ENCODE data around the gene AKAP1. TPM values are rescaled to one million over a fixed set of nuclear protein-coding genes. Genes with fewer than 3 reads are reported as not detected.

AKAP1 gene
- polyA plus RNA-seq, 2 of the 4 experiments (the other 2 are of a cell fraction) = 45.8 to 48.0 TPM

DNA sequence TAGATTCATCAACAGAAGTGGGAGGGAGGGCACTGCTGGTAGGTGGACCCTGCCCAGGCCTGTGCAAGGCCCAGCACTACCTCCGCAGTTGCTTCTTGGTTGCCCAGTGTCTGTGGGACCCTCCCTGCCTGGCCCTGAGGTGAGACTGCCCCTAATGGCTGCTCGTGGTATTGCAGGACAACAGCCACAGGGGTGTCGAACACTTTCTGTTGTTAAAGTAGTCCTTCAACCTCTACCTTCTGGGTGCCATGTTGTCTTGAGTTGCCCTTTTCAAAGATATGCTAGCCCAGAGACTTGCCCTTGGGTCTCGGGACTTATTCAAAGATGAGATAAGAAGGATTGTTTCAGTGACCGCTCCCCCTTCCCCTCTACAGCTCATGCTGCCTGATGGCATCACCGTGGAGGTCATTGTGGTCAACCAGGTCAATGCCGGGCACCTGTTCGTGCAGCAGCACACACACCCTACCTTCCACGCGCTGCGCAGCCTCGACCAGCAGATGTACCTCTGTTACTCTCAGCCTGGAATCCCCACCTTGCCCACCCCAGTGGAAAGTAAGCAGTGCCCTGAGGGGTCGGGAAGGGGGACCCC, 29.1 kb downstream of the AKAP1 start:
- no peak overlapping the region for H3K27ac ChIP-seq
- WGBS (ENCODE audit: missing lambda C conversion rate) = 80% methylated on average over 13 of the region's 13 CpGs
- DNase-seq (ENCODE audit: low read depth in 1 of 2, low spot score in 1 of 2) (peak; percentile 57 to 76), FAIRE-seq (peak; percentile 70), ATAC-seq (peak; percentile 40 to 87; a peak in 3 of 6 replicates)
- H3K4me2 ChIP-seq = no peak overlapping the region
- no peak overlapping the region for H3K4me3 ChIP-seq
- ChIA-PET CTCF (interaction anchor here (0.6 to 2.4 kb wide), 14 partner anchors 9 to 832 kb away, joined by 3 to 15 read pairs (median 4); partner anchors contain the start of gene MRPS23), POLR2A (no interaction called here)
- TF ChIP-seq, protein P1, sequence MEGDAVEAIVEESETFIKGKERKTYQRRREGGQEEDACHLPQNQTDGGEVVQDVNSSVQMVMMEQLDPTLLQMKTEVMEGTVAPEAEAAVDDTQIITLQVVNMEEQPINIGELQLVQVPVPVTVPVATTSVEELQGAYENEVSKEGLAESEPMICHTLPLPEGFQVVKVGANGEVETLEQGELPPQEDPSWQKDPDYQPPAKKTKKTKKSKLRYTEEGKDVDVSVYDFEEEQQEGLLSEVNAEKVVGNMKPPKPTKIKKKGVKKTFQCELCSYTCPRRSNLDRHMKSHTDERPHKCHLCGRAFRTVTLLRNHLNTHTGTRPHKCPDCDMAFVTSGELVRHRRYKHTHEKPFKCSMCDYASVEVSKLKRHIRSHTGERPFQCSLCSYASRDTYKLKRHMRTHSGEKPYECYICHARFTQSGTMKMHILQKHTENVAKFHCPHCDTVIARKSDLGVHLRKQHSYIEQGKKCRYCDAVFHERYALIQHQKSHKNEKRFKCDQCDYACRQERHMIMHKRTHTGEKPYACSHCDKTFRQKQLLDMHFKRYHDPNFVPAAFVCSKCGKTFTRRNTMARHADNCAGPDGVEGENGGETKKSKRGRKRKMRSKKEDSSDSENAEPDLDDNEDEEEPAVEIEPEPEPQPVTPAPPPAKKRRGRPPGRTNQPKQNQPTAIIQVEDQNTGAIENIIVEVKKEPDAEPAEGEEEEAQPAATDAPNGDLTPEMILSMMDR (IDR thresholded peaks at IDR 0.05) = peak; percentile 65
- TF ChIP-seq EHF (CRISPR knock-in tag; IDR thresholded peaks at IDR 0.05) (no peak), RAD21 (conservative IDR thresholded peaks at IDR 0.05 in 1 of 2, IDR thresholded peaks at IDR 0.05 in 1 of 2) (peak; percentile 59 to 74)
- no peaks in the 10 kb centered on the region for H3K9me3 ChIP-seq
- 0 out of 3 replicates have a peak, but pooled peaks cover under 1% of the 10 kb centered on the region for H3K4me1 ChIP-seq

DNA sequence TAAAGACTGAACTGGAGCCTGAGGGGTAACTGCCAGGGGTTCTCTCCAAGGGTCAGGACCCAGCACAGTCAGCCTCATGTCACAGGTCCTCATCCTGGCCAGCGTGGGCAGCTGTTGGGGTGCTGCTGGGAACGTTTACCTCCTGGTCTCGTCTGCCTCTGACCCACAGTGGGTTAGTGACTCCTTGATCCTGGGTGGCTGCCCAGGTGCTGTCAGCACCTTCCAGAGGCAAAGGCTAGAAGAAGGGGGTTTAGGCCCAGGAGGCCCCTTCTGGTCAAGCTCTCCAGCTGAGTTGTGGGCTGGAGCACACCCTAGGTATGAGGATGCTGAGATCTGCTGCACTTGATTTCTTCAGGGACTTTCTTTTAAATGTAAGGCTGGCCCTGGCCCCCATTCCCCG, 30.3 kb downstream of the AKAP1 start:
- no peak overlapping the region for H3K27ac ChIP-seq
- ATAC-seq (no peak), FAIRE-seq (no peak), DNase-seq (ENCODE audit: low read depth in 1 of 2, low spot score in 1 of 2) (no peak)
- no peaks in the 10 kb centered on the region for H3K9me3 ChIP-seq
- POLR2A ChIA-PET = no interaction called here
- H3K4me1 ChIP-seq = no peaks in the 10 kb centered on the region
- CTCF ChIA-PET = interaction anchor here (2.0 kb wide), 1 partner anchor 12 kb away, joined by 6 read pairs; no protein-coding TSS in a partner anchor
- H3K4me3 ChIP-seq = no peak overlapping the region
- WGBS (ENCODE audit: missing lambda C conversion rate) = 80% methylated on average over 4 of the region's 4 CpGs
- TF ChIP-seq, protein P2, sequence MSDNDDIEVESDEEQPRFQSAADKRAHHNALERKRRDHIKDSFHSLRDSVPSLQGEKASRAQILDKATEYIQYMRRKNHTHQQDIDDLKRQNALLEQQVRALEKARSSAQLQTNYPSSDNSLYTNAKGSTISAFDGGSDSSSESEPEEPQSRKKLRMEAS (IDR thresholded peaks at IDR 0.05) = no peak
- TF ChIP-seq MAFK (IDR thresholded peaks at IDR 0.05; ENCODE audit: partially characterized antibody) = no peak
- no peak for TF ChIP-seq SMC3 (IDR thresholded peaks at IDR 0.05)
- no peak for TF ChIP-seq RCOR1 (IDR thresholded peaks at IDR 0.05; ENCODE audit: low read depth, low read length)
- no peak for TF ChIP-seq POLR2A (IDR thresholded peaks at IDR 0.05; ENCODE audit: low read length)
- no peak for TF ChIP-seq FOXS1 (CRISPR knock-in tag; IDR thresholded peaks at IDR 0.05)
- TF ChIP-seq, protein P3, sequence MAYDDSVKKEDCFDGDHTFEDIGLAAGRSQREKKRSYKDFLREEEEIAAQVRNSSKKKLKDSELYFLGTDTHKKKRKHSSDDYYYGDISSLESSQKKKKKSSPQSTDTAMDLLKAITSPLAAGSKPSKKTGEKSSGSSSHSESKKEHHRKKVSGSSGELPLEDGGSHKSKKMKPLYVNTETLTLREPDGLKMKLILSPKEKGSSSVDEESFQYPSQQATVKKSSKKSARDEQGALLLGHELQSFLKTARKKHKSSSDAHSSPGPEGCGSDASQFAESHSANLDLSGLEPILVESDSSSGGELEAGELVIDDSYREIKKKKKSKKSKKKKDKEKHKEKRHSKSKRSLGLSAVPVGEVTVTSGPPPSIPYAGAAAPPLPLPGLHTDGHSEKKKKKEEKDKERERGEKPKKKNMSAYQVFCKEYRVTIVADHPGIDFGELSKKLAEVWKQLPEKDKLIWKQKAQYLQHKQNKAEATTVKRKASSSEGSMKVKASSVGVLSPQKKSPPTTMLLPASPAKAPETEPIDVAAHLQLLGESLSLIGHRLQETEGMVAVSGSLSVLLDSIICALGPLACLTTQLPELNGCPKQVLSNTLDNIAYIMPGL (CRISPR knock-in tag; IDR thresholded peaks at IDR 0.05; ENCODE audit: borderline replicate concordance) = no peak
- no peak for TF ChIP-seq CBX2 (IDR thresholded peaks at IDR 0.05; ENCODE audit: borderline replicate concordance, low read depth)
- no peak for TF ChIP-seq HOXA7 (CRISPR knock-in tag; IDR thresholded peaks at IDR 0.05)
- TF ChIP-seq KDM5A (IDR thresholded peaks at IDR 0.05) = no peak
- no peak for TF ChIP-seq TP53 (CRISPR knock-in tag; IDR thresholded peaks at IDR 0.05)
- no peak overlapping the region for H3K4me2 ChIP-seq

DNA sequence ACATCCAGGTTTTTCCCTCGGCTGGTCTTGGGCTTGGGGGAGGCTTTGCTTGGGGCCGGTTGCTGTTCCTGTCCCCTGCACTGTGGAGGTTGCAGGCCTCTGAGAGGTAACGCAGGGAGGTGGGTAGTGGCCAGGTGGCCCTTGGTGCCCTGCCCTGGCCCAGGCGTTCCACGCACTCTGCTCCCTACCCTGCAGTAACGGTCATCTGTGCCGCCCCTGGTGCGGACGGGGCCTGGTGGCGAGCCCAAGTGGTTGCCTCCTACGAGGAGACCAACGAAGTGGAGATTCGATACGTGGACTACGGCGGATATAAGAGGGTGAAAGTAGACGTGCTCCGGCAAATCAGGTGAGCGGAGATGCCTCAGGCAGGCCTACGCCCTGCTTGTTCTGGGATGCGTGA, 30.9 kb downstream of the AKAP1 start:
- Histone ChIP-seq H3K4me1 (0 out of 3 replicates have a peak, but pooled peaks cover 3% of the 10 kb centered on the region), H3K27ac (no peak overlapping the region), H3K4me2 (no peak overlapping the region), H3K4me3 (no peak overlapping the region), H3K9me3 (no peaks in the 10 kb centered on the region)
- ATAC-seq (no peak), FAIRE-seq (no peak), DNase-seq (ENCODE audit: low read depth in 1 of 2, low spot score in 1 of 2) (no peak)
- CTCF ChIA-PET = interaction anchor here (2.0 kb wide), 1 partner anchor 11 kb away, joined by 6 read pairs; no protein-coding TSS in a partner anchor
- WGBS (ENCODE audit: missing lambda C conversion rate) = 96% methylated on average over 21 of the region's 21 CpGs
- POLR2A ChIA-PET = no interaction called here
- no peak for TF ChIP-seq ZSCAN20 (CRISPR knock-in tag; IDR thresholded peaks at IDR 0.05)
- no peak for TF ChIP-seq RAD21 (conservative IDR thresholded peaks at IDR 0.05 in 1 of 2, IDR thresholded peaks at IDR 0.05 in 1 of 2)
- TF ChIP-seq KDM1A (IDR thresholded peaks at IDR 0.05; ENCODE audit: low read depth) = no peak
- no peak for TF ChIP-seq TP53 (CRISPR knock-in tag; IDR thresholded peaks at IDR 0.05)
- no peak for TF ChIP-seq CHD4 (IDR thresholded peaks at IDR 0.05; ENCODE audit: borderline replicate concordance)
- TF ChIP-seq EHF (CRISPR knock-in tag; IDR thresholded peaks at IDR 0.05) = no peak
- TF ChIP-seq NR3C1 (IDR thresholded peaks at IDR 0.05) = no peak
- no peak for TF ChIP-seq MAFK (IDR thresholded peaks at IDR 0.05; ENCODE audit: partially characterized antibody)
- TF ChIP-seq, protein P4, sequence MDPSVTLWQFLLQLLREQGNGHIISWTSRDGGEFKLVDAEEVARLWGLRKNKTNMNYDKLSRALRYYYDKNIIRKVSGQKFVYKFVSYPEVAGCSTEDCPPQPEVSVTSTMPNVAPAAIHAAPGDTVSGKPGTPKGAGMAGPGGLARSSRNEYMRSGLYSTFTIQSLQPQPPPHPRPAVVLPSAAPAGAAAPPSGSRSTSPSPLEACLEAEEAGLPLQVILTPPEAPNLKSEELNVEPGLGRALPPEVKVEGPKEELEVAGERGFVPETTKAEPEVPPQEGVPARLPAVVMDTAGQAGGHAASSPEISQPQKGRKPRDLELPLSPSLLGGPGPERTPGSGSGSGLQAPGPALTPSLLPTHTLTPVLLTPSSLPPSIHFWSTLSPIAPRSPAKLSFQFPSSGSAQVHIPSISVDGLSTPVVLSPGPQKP (IDR thresholded peaks at IDR 0.05; ENCODE audit: low read depth, low read length) = no peak
- TF ChIP-seq POLR2AphosphoS2 (conservative IDR thresholded peaks at IDR 0.05; ENCODE audit: low read length) = no peak
- TF ChIP-seq, protein P5, sequence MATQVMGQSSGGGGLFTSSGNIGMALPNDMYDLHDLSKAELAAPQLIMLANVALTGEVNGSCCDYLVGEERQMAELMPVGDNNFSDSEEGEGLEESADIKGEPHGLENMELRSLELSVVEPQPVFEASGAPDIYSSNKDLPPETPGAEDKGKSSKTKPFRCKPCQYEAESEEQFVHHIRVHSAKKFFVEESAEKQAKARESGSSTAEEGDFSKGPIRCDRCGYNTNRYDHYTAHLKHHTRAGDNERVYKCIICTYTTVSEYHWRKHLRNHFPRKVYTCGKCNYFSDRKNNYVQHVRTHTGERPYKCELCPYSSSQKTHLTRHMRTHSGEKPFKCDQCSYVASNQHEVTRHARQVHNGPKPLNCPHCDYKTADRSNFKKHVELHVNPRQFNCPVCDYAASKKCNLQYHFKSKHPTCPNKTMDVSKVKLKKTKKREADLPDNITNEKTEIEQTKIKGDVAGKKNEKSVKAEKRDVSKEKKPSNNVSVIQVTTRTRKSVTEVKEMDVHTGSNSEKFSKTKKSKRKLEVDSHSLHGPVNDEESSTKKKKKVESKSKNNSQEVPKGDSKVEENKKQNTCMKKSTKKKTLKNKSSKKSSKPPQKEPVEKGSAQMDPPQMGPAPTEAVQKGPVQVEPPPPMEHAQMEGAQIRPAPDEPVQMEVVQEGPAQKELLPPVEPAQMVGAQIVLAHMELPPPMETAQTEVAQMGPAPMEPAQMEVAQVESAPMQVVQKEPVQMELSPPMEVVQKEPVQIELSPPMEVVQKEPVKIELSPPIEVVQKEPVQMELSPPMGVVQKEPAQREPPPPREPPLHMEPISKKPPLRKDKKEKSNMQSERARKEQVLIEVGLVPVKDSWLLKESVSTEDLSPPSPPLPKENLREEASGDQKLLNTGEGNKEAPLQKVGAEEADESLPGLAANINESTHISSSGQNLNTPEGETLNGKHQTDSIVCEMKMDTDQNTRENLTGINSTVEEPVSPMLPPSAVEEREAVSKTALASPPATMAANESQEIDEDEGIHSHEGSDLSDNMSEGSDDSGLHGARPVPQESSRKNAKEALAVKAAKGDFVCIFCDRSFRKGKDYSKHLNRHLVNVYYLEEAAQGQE (IDR thresholded peaks at IDR 0.05) = no peak
- TF ChIP-seq FOXS1 (CRISPR knock-in tag; IDR thresholded peaks at IDR 0.05) = no peak
- no peak for TF ChIP-seq MAZ (IDR thresholded peaks at IDR 0.05; ENCODE audit: borderline replicate concordance, low read depth, low read length)
- no peak for TF ChIP-seq JUN (IDR thresholded peaks at IDR 0.05)
- TF ChIP-seq ESRRA (IDR thresholded peaks at IDR 0.05; ENCODE audit: borderline replicate concordance, low read length) = no peak
- TF ChIP-seq NPAS2 (CRISPR knock-in tag; IDR thresholded peaks at IDR 0.05; ENCODE audit: borderline replicate concordance) = no peak
